HepG2 (cell line): Measurements from ENCODE around the gene LAPTM4A. TPM values are rescaled to one million over a fixed set of nuclear protein-coding genes. Genes with fewer than 3 reads are reported as not detected.

Source experiments
- GFI1 ChIP-seq: sonication (generic); formaldehyde crosslinking; IDR thresholded peaks from 2 replicates; pipeline ENCODE4 v1.5.0; 2020; ENCODE audit warnings: missing genetic modification reagents, mild to moderate bottlenecking, borderline replicate concordance
- HMG20A ChIP-seq: IDR thresholded peaks from 2 replicates; pipeline ENCODE4 v1.6.1; 2016; ENCODE audit warnings: borderline replicate concordance
- JUNB ChIP-seq: sonication (generic); formaldehyde crosslinking; IDR thresholded peaks from 2 replicates; pipeline ENCODE4 v1.8.0; 2022; ENCODE audit warnings: missing genetic modification reagents, mild to moderate bottlenecking, borderline replicate concordance
- MAFF ChIP-seq: IDR thresholded peaks from 2 replicates; pipeline ENCODE4 v1.6.1; 2011; ENCODE audit warnings: low read depth, low read length, improper control_type of control experiment
- MEF2D ChIP-seq: sonication (generic); formaldehyde crosslinking; IDR thresholded peaks from 2 replicates; pipeline ENCODE4 v1.5.1; 2020; ENCODE audit warnings: mild to moderate bottlenecking, missing genetic modification reagents
- NFRKB ChIP-seq: fragments of 450-650 bp; IDR thresholded peaks from 2 replicates; pipeline ENCODE4 v1.6.1; 2017
- REL ChIP-seq: sonication (generic); formaldehyde crosslinking; conservative IDR thresholded peaks from 2 replicates; pipeline ENCODE4 v1.8.0; 2022; ENCODE audit warnings: mild to moderate bottlenecking, missing genetic modification reagents, moderate library complexity
- SMAD9 ChIP-seq: sonication (generic); formaldehyde crosslinking; IDR thresholded peaks from 2 replicates; pipeline ENCODE4 v1.5.1; 2020; ENCODE audit warnings: mild to moderate bottlenecking, missing genetic modification reagents
- SRSF9 ChIP-seq: fragments of 200-400 bp; formaldehyde crosslinking; IDR thresholded peaks from 2 replicates; pipeline ENCODE4 v1.6.1; 2018; ENCODE audit warnings: borderline replicate concordance, mild to moderate bottlenecking, low read depth, low read length; ENCODE audit not compliant: insufficient read depth, poor library complexity, severe bottlenecking
- TEAD3 ChIP-seq: optimal IDR thresholded peaks from 2 replicates; pipeline ENCODE3; 2016; ENCODE audit warnings: borderline replicate concordance
- U2AF2 ChIP-seq: fragments of 200-400 bp; formaldehyde crosslinking; IDR thresholded peaks from 2 replicates; pipeline ENCODE4 v1.6.1; 2017; ENCODE audit warnings: low read depth, mild to moderate bottlenecking, low read length
- ZMYM2 ChIP-seq: sonication (generic); formaldehyde crosslinking; IDR thresholded peaks from 2 replicates; pipeline ENCODE4 v1.8.0; 2022; ENCODE audit warnings: mild to moderate bottlenecking, missing genetic modification reagents
- ZNF235 ChIP-seq: sonication (generic); formaldehyde crosslinking; IDR thresholded peaks from 2 replicates; pipeline ENCODE4 v1.8.1; 2023; ENCODE audit warnings: mild to moderate bottlenecking, missing genetic modification reagents, borderline replicate concordance
- ZNF24 ChIP-seq: fragments of 450-650 bp; IDR thresholded peaks from 2 replicates; pipeline ENCODE4 v1.6.1; 2017; ENCODE audit warnings: antibody characterized with exemption, mild to moderate bottlenecking
- ZNF557 ChIP-seq: sonication (generic); formaldehyde crosslinking; IDR thresholded peaks from 2 replicates; pipeline ENCODE4 v1.4.0; 2020; ENCODE audit warnings: missing genetic modification reagents
- polyA plus RNA-seq, 8 experiments: library from polyadenylated mRNA; depleted of rRNA in 3 of 8; stranded (reverse) in 7 of 8; unstranded in 1 of 8; fragments of >200 nt; fragmentation: Illumina TruSeq in 4 of 8; extraction: Trizol in 4 of 8; gene quantifications; 2 replicates each; pipeline versions ENCODE4 v1.2.1 to v1.2.3, GENCODE V29; 2011 to 2016; ENCODE audit warnings: low read depth in 4 of 8, missing spikeins in 1 of 8, mixed read lengths in 1 of 8; ENCODE audit not compliant: insufficient read depth in 1 of 8
- total RNA-seq, 5 experiments: library from RNA; depleted of rRNA; stranded (reverse); fragments of >200 nt; fragmentation: Illumina TruSeq; extraction: Trizol; gene quantifications; 2 replicates each; pipeline ENCODE4 v1.2.3, GENCODE V29; 2016; ENCODE audit warnings: low read depth in 1 of 5
- TF ChIP-seq, protein P1 (sequence below): sonication (generic); formaldehyde crosslinking; IDR thresholded peaks from 2 replicates; pipeline ENCODE4 v1.4.0; 2020; ENCODE audit warnings: mild to moderate bottlenecking, missing genetic modification reagents
- TF ChIP-seq, protein P2 (sequence below): conservative IDR thresholded peaks from 2 replicates; pipeline ENCODE4 v1.6.1; 2018; ENCODE audit warnings: missing genetic modification reagents
- TF ChIP-seq, protein P3 (sequence below): sonication (generic); formaldehyde crosslinking; IDR thresholded peaks from 2 replicates; pipeline ENCODE4 v1.8.0; 2022; ENCODE audit warnings: mild to moderate bottlenecking, missing genetic modification reagents; ENCODE audit not compliant: insufficient replicate concordance
- TF ChIP-seq, protein P4 (sequence below): sonication (generic); formaldehyde crosslinking; IDR thresholded peaks from 2 replicates; pipeline ENCODE4 v1.5.0; 2020; ENCODE audit warnings: mild to moderate bottlenecking, missing genetic modification reagents, borderline replicate concordance
- TF ChIP-seq, protein P5 (sequence below): sonication (generic); formaldehyde crosslinking; IDR thresholded peaks from 2 replicates; pipeline ENCODE4 v1.5.0; 2020; ENCODE audit warnings: missing genetic modification reagents

The LAPTM4A gene
- total and polyA plus RNA-seq, 2 of the 13 experiments (the other 11 are each of a cell fraction or from before 2014, with no cell fraction given): 116 to 558 TPM

DNA sequence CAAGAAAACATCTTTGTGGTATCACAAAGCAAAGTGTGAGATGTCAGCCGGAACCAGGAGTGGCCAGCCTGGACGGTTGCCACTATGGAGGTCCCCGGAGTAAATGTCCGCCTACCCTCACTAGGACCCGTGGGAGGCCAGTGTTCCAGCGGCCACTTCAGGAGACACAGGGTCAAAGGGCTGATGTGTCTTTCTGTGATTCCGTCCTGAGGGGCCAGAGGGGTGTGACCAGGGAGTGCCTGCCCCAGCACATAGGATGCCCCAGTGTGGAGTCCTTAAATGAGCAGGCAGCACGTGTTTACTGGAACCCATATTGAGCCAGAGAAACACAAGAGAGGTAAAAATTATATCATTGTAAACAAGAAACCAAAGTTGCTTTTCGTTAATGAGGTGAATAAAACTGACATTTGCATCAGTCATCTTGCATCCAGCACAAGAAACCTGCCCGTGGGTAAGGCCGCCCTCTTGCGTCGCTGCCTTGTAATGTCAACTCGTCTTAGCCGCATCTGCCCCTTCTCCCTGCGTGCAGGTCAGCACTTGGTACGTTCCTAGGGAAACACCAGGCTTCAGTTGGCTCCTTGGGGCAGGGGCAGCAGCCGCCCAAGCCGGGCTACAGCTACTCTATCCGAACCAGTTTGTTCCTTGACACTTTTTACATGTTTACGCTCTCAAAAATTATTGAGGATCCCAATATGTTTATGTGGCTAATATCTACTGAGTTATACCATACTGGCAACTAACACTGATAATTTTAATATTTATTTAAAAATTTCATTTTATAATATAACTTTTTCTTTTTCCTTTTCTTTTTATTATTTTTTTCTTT, 46.7 kb upstream of the LAPTM4A start (continued):
- TF ChIP-seq, protein P1, sequence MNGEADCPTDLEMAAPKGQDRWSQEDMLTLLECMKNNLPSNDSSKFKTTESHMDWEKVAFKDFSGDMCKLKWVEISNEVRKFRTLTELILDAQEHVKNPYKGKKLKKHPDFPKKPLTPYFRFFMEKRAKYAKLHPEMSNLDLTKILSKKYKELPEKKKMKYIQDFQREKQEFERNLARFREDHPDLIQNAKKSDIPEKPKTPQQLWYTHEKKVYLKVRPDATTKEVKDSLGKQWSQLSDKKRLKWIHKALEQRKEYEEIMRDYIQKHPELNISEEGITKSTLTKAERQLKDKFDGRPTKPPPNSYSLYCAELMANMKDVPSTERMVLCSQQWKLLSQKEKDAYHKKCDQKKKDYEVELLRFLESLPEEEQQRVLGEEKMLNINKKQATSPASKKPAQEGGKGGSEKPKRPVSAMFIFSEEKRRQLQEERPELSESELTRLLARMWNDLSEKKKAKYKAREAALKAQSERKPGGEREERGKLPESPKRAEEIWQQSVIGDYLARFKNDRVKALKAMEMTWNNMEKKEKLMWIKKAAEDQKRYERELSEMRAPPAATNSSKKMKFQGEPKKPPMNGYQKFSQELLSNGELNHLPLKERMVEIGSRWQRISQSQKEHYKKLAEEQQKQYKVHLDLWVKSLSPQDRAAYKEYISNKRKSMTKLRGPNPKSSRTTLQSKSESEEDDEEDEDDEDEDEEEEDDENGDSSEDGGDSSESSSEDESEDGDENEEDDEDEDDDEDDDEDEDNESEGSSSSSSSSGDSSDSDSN (CRISPR knock-in tag): no peak
- TF ChIP-seq, protein P2, sequence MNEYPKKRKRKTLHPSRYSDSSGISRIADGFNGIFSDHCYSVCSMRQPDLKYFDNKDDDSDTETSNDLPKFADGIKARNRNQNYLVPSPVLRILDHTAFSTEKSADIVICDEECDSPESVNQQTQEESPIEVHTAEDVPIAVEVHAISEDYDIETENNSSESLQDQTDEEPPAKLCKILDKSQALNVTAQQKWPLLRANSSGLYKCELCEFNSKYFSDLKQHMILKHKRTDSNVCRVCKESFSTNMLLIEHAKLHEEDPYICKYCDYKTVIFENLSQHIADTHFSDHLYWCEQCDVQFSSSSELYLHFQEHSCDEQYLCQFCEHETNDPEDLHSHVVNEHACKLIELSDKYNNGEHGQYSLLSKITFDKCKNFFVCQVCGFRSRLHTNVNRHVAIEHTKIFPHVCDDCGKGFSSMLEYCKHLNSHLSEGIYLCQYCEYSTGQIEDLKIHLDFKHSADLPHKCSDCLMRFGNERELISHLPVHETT: no peak
- TF ChIP-seq REL (no peak), ZNF557 (no peak), MAFF (no peak), SMAD9 (CRISPR knock-in tag) (no peak), JUNB (no peak), MEF2D (0 out of 2 replicates have a peak, but pooled peaks have one; percentile 46), SRSF9 (no peak), NFRKB (no peak), U2AF2 (no peak), ZNF24 (no peak), GFI1 (peak; percentile 43; the same call in 1 of the 2 replicates), ZMYM2 (CRISPR knock-in tag) (no peak), HMG20A (CRISPR knock-in tag) (peak; percentile 15; the same call in 1 of the 2 replicates), TEAD3 (CRISPR knock-in tag) (peak; percentile 87), ZNF235 (CRISPR knock-in tag) (no peak)
- TF ChIP-seq, protein P3, sequence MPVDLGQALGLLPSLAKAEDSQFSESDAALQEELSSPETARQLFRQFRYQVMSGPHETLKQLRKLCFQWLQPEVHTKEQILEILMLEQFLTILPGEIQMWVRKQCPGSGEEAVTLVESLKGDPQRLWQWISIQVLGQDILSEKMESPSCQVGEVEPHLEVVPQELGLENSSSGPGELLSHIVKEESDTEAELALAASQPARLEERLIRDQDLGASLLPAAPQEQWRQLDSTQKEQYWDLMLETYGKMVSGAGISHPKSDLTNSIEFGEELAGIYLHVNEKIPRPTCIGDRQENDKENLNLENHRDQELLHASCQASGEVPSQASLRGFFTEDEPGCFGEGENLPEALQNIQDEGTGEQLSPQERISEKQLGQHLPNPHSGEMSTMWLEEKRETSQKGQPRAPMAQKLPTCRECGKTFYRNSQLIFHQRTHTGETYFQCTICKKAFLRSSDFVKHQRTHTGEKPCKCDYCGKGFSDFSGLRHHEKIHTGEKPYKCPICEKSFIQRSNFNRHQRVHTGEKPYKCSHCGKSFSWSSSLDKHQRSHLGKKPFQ (CRISPR knock-in tag): no peak
- TF ChIP-seq, protein P4, sequence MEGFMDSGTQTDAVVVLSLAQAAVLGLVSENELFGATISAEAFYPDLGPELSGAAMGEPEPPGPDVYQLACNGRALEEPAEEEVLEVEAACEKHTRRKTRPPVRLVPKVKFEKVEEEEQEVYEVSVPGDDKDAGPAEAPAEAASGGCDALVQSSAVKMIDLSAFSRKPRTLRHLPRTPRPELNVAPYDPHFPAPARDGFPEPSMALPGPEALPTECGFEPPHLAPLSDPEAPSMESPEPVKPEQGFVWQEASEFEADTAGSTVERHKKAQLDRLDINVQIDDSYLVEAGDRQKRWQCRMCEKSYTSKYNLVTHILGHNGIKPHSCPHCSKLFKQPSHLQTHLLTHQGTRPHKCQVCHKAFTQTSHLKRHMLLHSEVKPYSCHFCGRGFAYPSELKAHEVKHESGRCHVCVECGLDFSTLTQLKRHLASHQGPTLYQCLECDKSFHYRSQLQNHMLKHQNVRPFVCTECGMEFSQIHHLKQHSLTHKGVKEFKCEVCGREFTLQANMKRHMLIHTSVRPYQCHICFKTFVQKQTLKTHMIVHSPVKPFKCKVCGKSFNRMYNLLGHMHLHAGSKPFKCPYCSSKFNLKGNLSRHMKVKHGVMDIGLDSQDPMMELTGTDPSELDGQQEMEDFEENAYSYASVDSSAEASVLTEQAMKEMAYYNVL: no peak
- TF ChIP-seq, protein P5, sequence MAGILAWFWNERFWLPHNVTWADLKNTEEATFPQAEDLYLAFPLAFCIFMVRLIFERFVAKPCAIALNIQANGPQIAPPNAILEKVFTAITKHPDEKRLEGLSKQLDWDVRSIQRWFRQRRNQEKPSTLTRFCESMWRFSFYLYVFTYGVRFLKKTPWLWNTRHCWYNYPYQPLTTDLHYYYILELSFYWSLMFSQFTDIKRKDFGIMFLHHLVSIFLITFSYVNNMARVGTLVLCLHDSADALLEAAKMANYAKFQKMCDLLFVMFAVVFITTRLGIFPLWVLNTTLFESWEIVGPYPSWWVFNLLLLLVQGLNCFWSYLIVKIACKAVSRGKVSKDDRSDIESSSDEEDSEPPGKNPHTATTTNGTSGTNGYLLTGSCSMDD (CRISPR knock-in tag): no peak
